ENCODE results near the gene SPINT4.

SPINT4 gene

GRCh38 chr20:45765980-45766379, 43.8 kb downstream of the SPINT4 start:
- ATAC-seq: no peak

GRCh38 chr20:45768479-45768878, 46.3 kb downstream of the SPINT4 start:
- no peak for ATAC-seq

- ATAC-seq: peak; percentile 59 to 75
Measured at GRCh38 chr20:45771182-45771759, 49.1 kb downstream of the SPINT4 start.

GRCh38 chr20:45772693-45773092, 50.5 kb downstream of the SPINT4 start:
- ATAC-seq: no peak

DNA sequence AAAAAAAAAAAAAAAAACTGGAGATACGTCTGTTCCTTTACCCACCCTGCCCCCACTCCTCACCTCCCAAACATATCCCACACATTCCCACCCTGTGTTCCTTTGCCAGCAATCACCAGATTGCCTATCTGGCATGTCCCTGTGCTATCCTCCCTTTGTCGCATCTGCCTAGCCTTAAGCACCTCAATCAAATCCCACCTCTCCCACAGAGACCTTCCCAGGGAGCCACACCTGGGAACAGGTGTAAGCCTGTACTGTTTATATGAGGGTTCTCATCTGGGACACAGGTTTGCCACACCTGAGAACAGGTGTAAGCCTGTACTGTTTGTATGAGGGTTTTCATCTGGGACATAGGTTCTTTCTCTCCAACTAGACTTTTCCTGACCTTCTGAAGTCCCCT, 52.8 kb downstream of the SPINT4 start:
- ATAC-seq: no peak

DNA sequence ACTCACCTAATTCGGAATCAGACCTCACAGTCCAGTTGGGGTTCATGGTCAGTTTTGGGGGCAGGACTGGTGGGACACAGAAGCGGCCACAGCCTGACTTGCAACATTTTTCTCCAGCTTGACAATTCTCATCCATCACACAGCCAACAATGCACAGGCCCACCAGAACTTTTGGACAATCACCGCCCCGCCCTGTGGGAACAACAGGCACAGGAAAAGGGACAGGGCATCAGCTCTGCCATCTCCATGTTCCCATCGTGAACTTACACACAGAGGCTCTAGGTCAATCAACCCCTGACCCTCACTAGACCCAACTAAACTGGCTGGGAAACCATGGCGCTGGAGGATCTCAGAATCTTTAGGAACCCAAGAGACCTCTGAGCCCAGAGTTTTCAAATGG, 53.3 kb downstream of the SPINT4 start:
- no peak for ATAC-seq

All from activated CD4-positive, CD25-positive, alpha-beta regulatory T cell treated with anti-CD3 and anti-CD28 coated beads, Interleukin-2, amount 50 U/mL, for 24 hours (primary cell).